CD4-positive, CD25-positive, alpha-beta regulatory T cell (primary cell): ENCODE results near the gene CENPP. TPM values are rescaled to one million over a fixed set of nuclear protein-coding genes. Genes with fewer than 3 reads are reported as not detected.

ENCODE experiments used
- ATAC-seq, 2 donors: fragments of 150-1000 bp; cut with Tn5 transposase; one replicate each; pipeline ENCODE4 v1.10.0; 2021; ENCODE audit warnings: low read depth in 2 of 2, moderate number of reproducible peaks in 2 of 2, moderate library complexity in 1 of 2
- DNase-seq, 3 donors: peaks; one replicate each; pipeline versions ENCODE4 v3.0.0 to v3.0.0-alpha.2; 2012 to 2022; ENCODE audit warnings: mixed read lengths in 1 of 3
- H3K27ac ChIP-seq: one replicate; pipeline ENCODE4 v1.7.0; 2013; ENCODE audit warnings: mild to moderate bottlenecking, low read length; ENCODE audit not compliant: insufficient read depth, poor library complexity, severe bottlenecking
- H3K27me3 ChIP-seq: one replicate; pipeline ENCODE4 v1.7.0; 2013; ENCODE audit warnings: low read length; ENCODE audit not compliant: control insufficient read depth, insufficient read depth
- H3K36me3 ChIP-seq: one replicate; pipeline ENCODE4 v1.7.0; 2013; ENCODE audit warnings: mild to moderate bottlenecking, low read length, moderate library complexity; ENCODE audit not compliant: control insufficient read depth, insufficient read depth
- H3K4me1 ChIP-seq: 2 replicates; pipeline ENCODE4 v1.7.0; 2013; ENCODE audit warnings: mild to moderate bottlenecking, low read length; ENCODE audit not compliant: insufficient read depth, control insufficient read depth, poor library complexity, severe bottlenecking
- H3K4me3 ChIP-seq: one replicate; pipeline ENCODE4 v1.7.0; 2013; ENCODE audit warnings: low read depth, mild to moderate bottlenecking, low read length, moderate library complexity
- H3K9me3 ChIP-seq, 2 experiments: 1 replicate in 1 of 2; 2 replicates in 1 of 2; pipeline ENCODE4 v1.7.0; 2013; ENCODE audit warnings: low read length in 2 of 2, mild to moderate bottlenecking in 1 of 2, moderate library complexity in 1 of 2; ENCODE audit not compliant: control insufficient read depth in 2 of 2
- H3K27ac Mint-ChIP-seq, 3 donors: one replicate each; pipeline ENCODE4 v1.8.0; 2020 to 2022; ENCODE audit warnings: mild to moderate bottlenecking in 3 of 3, mixed read lengths in 3 of 3, moderate library complexity in 2 of 3
- H3K27me3 Mint-ChIP-seq: one replicate; pipeline ENCODE4 v1.8.0; 2022; ENCODE audit warnings: mild to moderate bottlenecking, mixed read lengths
- H3K36me3 Mint-ChIP-seq: one replicate; pipeline ENCODE4 v1.8.0; 2020; ENCODE audit warnings: mixed read lengths
- H3K4me1 Mint-ChIP-seq, 4 donors: one replicate each; pipeline ENCODE4 v1.8.0; 2020 to 2022; ENCODE audit warnings: mixed read lengths in 4 of 4, mild to moderate bottlenecking in 1 of 4
- H3K4me3 Mint-ChIP-seq, 4 donors: one replicate each; pipeline ENCODE4 v1.8.0; 2020 to 2022; ENCODE audit warnings: mild to moderate bottlenecking in 4 of 4, mixed read lengths in 4 of 4, moderate library complexity in 3 of 4
- H3K9me3 Mint-ChIP-seq, 7 donors: one replicate each; pipeline ENCODE4 v1.8.0; 2020 to 2022; ENCODE audit warnings: mixed read lengths in 7 of 7, mild to moderate bottlenecking in 3 of 7, moderate library complexity in 2 of 7
- polyA plus RNA-seq, 4 donors: library from polyadenylated mRNA; unstranded; fragments of 300-500 nt; fragmentation: Illumina TruSeq; gene quantifications; one replicate each; pipeline ENCODE4 v1.2.3, GENCODE V29; 2021
- total RNA-seq: library from RNA; stranded (reverse); gene quantifications from one replicate; pipeline ENCODE4 v1.2.3, GENCODE V29; 2022

The CENPP gene
- total and polyA plus RNA-seq, 5 donors from 2014 or later: 2.7 to 6.1 (median 4.4) TPM

DNA sequence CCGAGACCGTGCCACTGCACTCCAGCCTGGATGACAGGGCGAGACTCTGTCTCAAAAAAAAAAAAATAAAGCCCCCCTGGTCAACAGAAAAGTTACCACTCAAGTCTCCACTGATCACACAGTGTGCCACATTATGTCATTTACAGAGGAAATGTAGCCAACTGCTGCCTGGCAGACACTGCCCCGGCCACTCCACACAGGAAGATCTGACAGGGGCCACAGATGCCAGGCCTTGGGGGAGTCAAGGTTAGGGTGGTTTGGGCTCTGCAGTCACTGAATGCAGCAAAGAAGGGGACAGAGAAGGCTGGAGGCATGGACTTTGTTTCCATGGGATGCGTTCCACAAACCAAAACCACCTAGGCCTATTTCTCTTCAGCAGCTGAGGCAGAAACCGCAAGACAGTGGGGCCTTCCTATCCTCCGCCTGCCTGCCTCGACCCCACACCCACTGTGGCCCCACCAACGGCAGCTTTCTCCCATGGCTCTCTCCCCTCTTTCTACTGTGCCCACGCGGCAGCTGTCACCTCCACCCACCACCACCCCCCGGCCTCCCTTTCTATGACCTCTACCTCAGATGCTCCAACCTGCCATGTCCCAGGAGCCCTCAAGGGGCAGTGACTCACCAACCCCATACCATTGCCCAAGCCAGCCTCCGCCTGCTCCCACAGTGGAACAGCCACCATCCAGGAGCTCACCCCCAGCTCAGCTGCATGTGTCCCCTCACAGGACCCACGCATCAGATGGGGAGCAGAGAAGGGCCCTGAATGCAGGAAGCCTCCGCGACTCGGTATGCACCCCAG, 331.7 kb downstream of the CENPP start:
- H3K4me3 Mint-ChIP-seq: no peak overlapping the region
- Histone ChIP-seq H3K4me3 (no peak overlapping the region), H3K27me3 (no peaks in the 10 kb centered on the region), H3K36me3 (peaks cover 33% of the 10 kb centered on the region), H3K27ac (no peak overlapping the region), H3K4me1 (peaks cover 3% of the 10 kb centered on the region), H3K9me3 (no peaks in the 10 kb centered on the region)
- H3K9me3 Mint-ChIP-seq: no peaks in the 10 kb centered on the region
- H3K27me3 Mint-ChIP-seq: no peaks in the 10 kb centered on the region
- H3K27ac Mint-ChIP-seq: peak overlapping the region in 1 of 3 donors; percentile 15
- H3K4me1 Mint-ChIP-seq: peaks cover 0 to 19% (median 11%) of the 10 kb centered on the region in 4 donors
- no peak for DNase-seq
- H3K36me3 Mint-ChIP-seq: peaks cover 22% of the 10 kb centered on the region
- no peak for ATAC-seq

GRCh38 chr9:92658176-92658575, 332.4 kb downstream of the CENPP start:
- Mint-ChIP-seq H3K27ac (no peak overlapping the region), H3K36me3 (peaks cover 18% of the 10 kb centered on the region), H3K27me3 (no peaks in the 10 kb centered on the region)

DNA sequence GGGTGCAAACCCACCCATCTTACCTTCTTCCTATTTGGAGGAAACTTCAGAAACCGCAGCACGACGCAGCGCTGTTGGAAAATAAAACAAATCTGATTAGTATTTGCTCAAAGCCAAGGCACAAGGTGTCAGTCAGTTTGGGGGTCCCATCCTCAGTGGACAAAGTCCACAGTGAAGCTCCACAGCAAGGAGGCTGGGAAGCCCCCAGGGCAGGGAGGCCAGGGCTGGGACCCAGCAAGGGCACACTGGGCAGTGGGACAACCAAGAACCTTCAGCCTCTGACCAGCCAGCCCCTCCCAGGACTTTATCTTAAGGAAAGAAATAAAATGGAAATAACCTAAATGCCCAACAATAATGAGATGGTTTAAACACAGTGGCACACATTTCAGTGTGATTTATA, 332.9 kb downstream of the CENPP start:
- H3K9me3 ChIP-seq: no peaks in the 10 kb centered on the region
- H3K4me1 ChIP-seq: peaks cover 3% of the 10 kb centered on the region
- Mint-ChIP-seq H3K36me3 (peaks cover 20% of the 10 kb centered on the region), H3K4me3 (no peak overlapping the region), H3K27ac (no peak overlapping the region), H3K4me1 (peaks cover 4 to 27% (median 17%) of the 10 kb centered on the region in 4 donors), H3K9me3 (no peaks in the 10 kb centered on the region), H3K27me3 (no peaks in the 10 kb centered on the region)
- H3K27me3 ChIP-seq: no peaks in the 10 kb centered on the region
- H3K36me3 ChIP-seq: peaks cover 36% of the 10 kb centered on the region
- H3K27ac ChIP-seq: no peak overlapping the region
- ATAC-seq (no peak), DNase-seq (no peak)
- H3K4me3 ChIP-seq: no peak overlapping the region

More at GRCh38 chr9:92658176-92658575, 332.4 kb downstream of the CENPP start:
- H3K4me3 ChIP-seq: no peak overlapping the region
- Mint-ChIP-seq H3K4me3 (no peak overlapping the region), H3K9me3 (no peaks in the 10 kb centered on the region), H3K4me1 (peaks cover 0 to 24% (median 14%) of the 10 kb centered on the region in 4 donors)
- no peak overlapping the region for H3K27ac ChIP-seq
- ATAC-seq: no peak
- H3K4me1 ChIP-seq: peaks cover 3% of the 10 kb centered on the region
- DNase-seq: no peak
- no peaks in the 10 kb centered on the region for H3K9me3 ChIP-seq
- peaks cover 33% of the 10 kb centered on the region for H3K36me3 ChIP-seq
- no peaks in the 10 kb centered on the region for H3K27me3 ChIP-seq

- Mint-ChIP-seq H3K4me3 (no peak overlapping the region), H3K4me1 (peaks cover 5 to 34% (median 20%) of the 10 kb centered on the region in 4 donors), H3K27me3 (no peaks in the 10 kb centered on the region), H3K36me3 (peaks cover 20% of the 10 kb centered on the region), H3K9me3 (no peaks in the 10 kb centered on the region), H3K27ac (no peak overlapping the region)
- Histone ChIP-seq H3K9me3 (no peaks in the 10 kb centered on the region), H3K36me3 (peaks cover 27% of the 10 kb centered on the region), H3K4me1 (peaks cover 3% of the 10 kb centered on the region), H3K27ac (no peak overlapping the region), H3K4me3 (no peak overlapping the region), H3K27me3 (no peaks in the 10 kb centered on the region)
- ATAC-seq (no peak), DNase-seq (no peak)
Observed at GRCh38 chr9:92659601-92660000, 333.8 kb downstream of the CENPP start.

- Mint-ChIP-seq H3K27me3 (no peaks in the 10 kb centered on the region), H3K4me1 (peaks cover 10 to 40% (median 25%) of the 10 kb centered on the region in 4 donors), H3K27ac (peak overlapping the region in 1 of 3 donors; percentile 26)
Observed at GRCh38 chr9:92660266-92660665, 334.5 kb downstream of the CENPP start.

DNA sequence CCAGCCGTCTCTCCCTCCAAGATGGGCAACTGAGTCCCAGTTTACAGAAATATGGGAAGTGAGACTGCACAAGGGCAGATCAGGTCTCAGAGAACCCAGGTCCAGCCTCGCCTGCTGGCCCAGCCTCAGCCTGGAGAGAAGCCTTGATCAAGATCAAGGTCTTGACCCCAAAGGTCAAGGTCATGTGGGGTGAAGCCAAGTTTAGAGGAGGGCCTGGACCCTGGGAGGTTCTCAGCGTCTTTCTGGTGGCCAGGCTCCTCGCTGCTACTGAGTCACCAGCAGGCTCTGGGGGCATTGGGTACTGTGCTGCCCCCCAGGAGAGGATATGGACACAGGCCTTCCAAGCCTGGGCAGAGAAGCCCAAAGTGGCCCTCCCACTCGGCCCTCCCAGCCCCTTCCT, 335.4 kb downstream of the CENPP start:
- Mint-ChIP-seq H3K4me1 (peaks cover 10 to 45% (median 29%) of the 10 kb centered on the region in 4 donors), H3K36me3 (peaks cover 12% of the 10 kb centered on the region), H3K9me3 (no peaks in the 10 kb centered on the region), H3K27me3 (no peaks in the 10 kb centered on the region), H3K27ac (peak overlapping the region in 1 of 3 donors; percentile 26), H3K4me3 (no peak overlapping the region)
- Histone ChIP-seq H3K4me3 (no peak overlapping the region), H3K27me3 (no peaks in the 10 kb centered on the region), H3K4me1 (peaks cover 3% of the 10 kb centered on the region), H3K9me3 (no peaks in the 10 kb centered on the region), H3K36me3 (peaks cover 19% of the 10 kb centered on the region), H3K27ac (no peak overlapping the region)
- ATAC-seq: no peak
- no peak for DNase-seq

More at GRCh38 chr9:92660266-92660665, 334.5 kb downstream of the CENPP start:
- Histone ChIP-seq H3K27me3 (no peaks in the 10 kb centered on the region), H3K9me3 (no peaks in the 10 kb centered on the region), H3K27ac (no peak overlapping the region), H3K36me3 (peaks cover 24% of the 10 kb centered on the region), H3K4me3 (no peak overlapping the region), H3K4me1 (peaks cover 3% of the 10 kb centered on the region)
- no peak for DNase-seq
- Mint-ChIP-seq H3K4me3 (no peak overlapping the region), H3K36me3 (peaks cover 17% of the 10 kb centered on the region), H3K9me3 (no peaks in the 10 kb centered on the region)
- no peak for ATAC-seq

GRCh38 chr9:92661743-92662142, 336.0 kb downstream of the CENPP start:
- Mint-ChIP-seq H3K4me3 (no peak overlapping the region), H3K27ac (peak overlapping the region in 1 of 3 donors; percentile 69), H3K36me3 (peaks cover 6% of the 10 kb centered on the region), H3K27me3 (no peaks in the 10 kb centered on the region), H3K9me3 (no peaks in the 10 kb centered on the region), H3K4me1 (peaks cover 10 to 49% (median 32%) of the 10 kb centered on the region in 4 donors)
- Histone ChIP-seq H3K27ac (no peak overlapping the region), H3K9me3 (no peaks in the 10 kb centered on the region), H3K4me1 (peaks cover 6% of the 10 kb centered on the region), H3K27me3 (no peaks in the 10 kb centered on the region), H3K4me3 (no peak overlapping the region), H3K36me3 (peaks cover 13% of the 10 kb centered on the region)
- no peak for ATAC-seq
- no peak for DNase-seq

- H3K4me1 ChIP-seq: peaks cover 6% of the 10 kb centered on the region
- DNase-seq (no peak), ATAC-seq (no peak)
- H3K36me3 ChIP-seq: peaks cover 13% of the 10 kb centered on the region
- no peaks in the 10 kb centered on the region for H3K27me3 ChIP-seq
- no peak overlapping the region for H3K27ac ChIP-seq
- H3K9me3 Mint-ChIP-seq: no peaks in the 10 kb centered on the region
- H3K36me3 Mint-ChIP-seq: peaks cover 5% of the 10 kb centered on the region
- no peak overlapping the region for H3K4me3 Mint-ChIP-seq
- peaks cover 10 to 58% (median 40%) of the 10 kb centered on the region in 4 donors for H3K4me1 Mint-ChIP-seq
- H3K9me3 ChIP-seq: no peaks in the 10 kb centered on the region
- H3K27me3 Mint-ChIP-seq: no peaks in the 10 kb centered on the region
- H3K4me3 ChIP-seq: no peak overlapping the region
- H3K27ac Mint-ChIP-seq: peak overlapping the region in 1 of 3 donors; percentile 24
Observed at GRCh38 chr9:92663126-92663525, 337.4 kb downstream of the CENPP start.
